Measurements from ENCODE around the gene HAGH. TPM values are rescaled to one million over a fixed set of nuclear protein-coding genes. Genes with fewer than 3 reads are reported as not detected.

The HAGH gene
- total and polyA plus RNA-seq, 8 donors: 26.6 to 63.7 (median 37.4) TPM

DNA sequence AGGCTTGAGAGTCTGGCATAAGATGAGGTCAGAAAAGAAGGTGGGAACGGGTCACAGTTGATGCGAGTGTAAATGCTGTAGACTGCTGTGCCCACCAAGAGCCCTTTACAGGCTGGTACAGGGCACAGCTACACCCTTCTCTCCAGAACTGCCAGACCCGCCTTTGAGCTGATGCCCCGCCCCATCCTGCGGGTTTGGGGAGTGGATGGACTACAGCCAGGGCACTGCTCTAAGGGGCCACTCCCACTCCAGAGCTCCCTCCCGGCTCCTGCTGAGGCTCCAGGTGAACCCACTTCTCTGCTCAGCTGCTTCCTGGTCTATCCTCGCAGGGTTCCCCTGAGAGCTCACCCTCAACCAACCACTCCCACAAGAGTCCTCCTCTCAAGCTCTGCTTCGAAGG is 33.0 kb upstream of the HAGH start:
- FAIRE-seq: no peak
- Histone ChIP-seq H3K36me3 (no peaks in the 10 kb centered on the region), H3K4me1 (no peaks in the 10 kb centered on the region), H3K4me3 (no peak overlapping the region), H3K9me3 (no peaks in the 10 kb centered on the region), H3K27ac (no peak overlapping the region), H3K27me3 (peaks cover 0 to 14% (median 0%) of the 10 kb centered on the region in 4 donors)
- DNase-seq: no peak
- no peak for TF ChIP-seq CTCF (IDR thresholded peaks at IDR 0.05)
- intact Hi-C loops (cut with DNase I): no loop called here
- ATAC-seq: no peak
- WGBS, 2 donors: 36 to 47% methylated on average over 5 to 8 of the region's 8 CpGs

DNA sequence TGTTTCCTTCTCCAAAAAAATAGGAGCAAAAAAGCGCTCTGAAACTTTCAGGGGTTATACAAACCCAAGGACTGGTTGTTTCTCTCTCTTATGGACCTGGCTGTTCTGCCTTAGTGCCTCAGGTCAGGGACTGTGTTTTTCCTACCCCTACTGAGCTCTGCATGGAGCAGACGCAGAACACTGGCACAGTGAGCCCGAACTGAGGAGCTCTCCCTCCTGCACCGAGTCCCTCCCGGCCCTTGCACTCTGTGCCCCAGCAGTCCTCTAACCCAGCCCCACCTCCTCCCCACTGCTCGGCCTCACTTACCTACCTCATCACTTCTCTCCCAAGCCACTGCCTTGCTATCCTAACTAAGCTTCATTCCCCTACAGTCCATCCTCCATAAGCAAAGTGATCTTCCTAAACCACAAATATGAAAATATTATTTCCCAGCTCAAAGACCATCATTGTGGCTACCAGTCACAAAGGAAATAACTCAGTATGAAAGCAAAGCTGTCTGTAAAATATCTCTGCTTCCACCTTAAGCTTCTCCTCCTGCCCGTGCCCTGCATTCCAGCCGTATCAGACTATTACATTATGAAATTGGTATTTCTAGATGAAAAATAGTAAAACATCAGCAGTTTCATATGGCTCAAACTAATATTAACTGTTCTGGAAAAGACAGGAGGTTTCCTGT is 31.7 kb upstream of the HAGH start:
- no peak for TF ChIP-seq CTCF (IDR thresholded peaks at IDR 0.05)
- Histone ChIP-seq H3K27me3 (peaks cover 0 to 14% (median 0%) of the 10 kb centered on the region in 4 donors), H3K27ac (no peak overlapping the region), H3K4me1 (no peaks in the 10 kb centered on the region), H3K36me3 (no peaks in the 10 kb centered on the region), H3K9me3 (no peaks in the 10 kb centered on the region), H3K4me3 (no peak overlapping the region)
- intact Hi-C loops (cut with DNase I): no loop called here
- 23 to 31% methylated on average over 8 of the region's 8 CpGs for WGBS, 2 donors
- ATAC-seq: no peak
- no peak for DNase-seq
- no peak for FAIRE-seq

DNA sequence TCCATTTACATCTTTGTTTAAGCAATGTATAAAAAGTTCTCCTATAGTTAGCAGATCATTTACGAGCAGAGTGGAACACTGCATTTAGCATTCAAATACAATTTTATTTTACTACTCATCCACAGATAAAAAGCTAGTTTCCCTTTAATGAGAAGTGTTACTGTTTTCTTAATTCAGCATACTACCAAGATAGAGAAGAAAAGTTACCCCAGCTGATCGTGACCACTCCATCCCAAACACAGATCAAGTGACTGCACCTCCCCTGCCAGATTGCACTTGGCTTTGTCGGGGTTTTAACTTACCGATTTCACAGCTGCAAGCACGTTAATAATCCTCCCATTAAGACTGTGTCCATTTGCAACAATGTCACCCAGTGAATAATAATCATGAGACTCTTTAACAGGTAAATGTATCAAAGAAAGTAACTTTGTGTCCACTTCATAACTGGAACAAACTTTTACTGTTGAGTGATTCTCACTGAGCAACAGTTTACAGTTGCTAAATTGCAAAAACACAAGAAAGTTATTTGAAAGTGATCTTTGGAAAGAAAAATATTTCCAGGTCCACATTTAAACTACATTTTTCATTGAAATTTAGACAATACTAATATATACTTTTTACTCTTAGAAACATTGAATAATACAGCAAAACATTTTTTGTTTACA is 30.9 kb upstream of the HAGH start:
- H3K4me3 ChIP-seq: no peak overlapping the region
- no peak for FAIRE-seq
- no peaks in the 10 kb centered on the region for H3K4me1 ChIP-seq
- TF ChIP-seq CTCF (IDR thresholded peaks at IDR 0.05): no peak
- peaks cover 0 to 14% (median 0%) of the 10 kb centered on the region in 4 donors for H3K27me3 ChIP-seq
- no peaks in the 10 kb centered on the region for H3K9me3 ChIP-seq
- intact Hi-C loops (cut with DNase I): no loop called here
- no peak overlapping the region for H3K27ac ChIP-seq
- H3K36me3 ChIP-seq: no peaks in the 10 kb centered on the region
- no peak for ATAC-seq
- DNase-seq: no peak
- WGBS, 2 donors: 27 to 38% methylated on average over 5 of the region's 5 CpGs

GRCh38 chr16:1851793-1852192 is 25.2 kb upstream of the HAGH start:
- no peaks in the 10 kb centered on the region for H3K4me1 ChIP-seq
- no peak for ATAC-seq
- intact Hi-C loops (cut with DNase I): no loop called here
- H3K36me3 ChIP-seq: no peaks in the 10 kb centered on the region
- H3K9me3 ChIP-seq: no peaks in the 10 kb centered on the region
- 68 to 76% methylated on average over 4 of the region's 4 CpGs for WGBS, 2 donors
- H3K4me3 ChIP-seq: no peak overlapping the region
- H3K27ac ChIP-seq: no peak overlapping the region
- FAIRE-seq: no peak
- no peak for DNase-seq
- no peak for TF ChIP-seq CTCF (IDR thresholded peaks at IDR 0.05)
- H3K27me3 ChIP-seq: no peaks in the 10 kb centered on the region

- TF ChIP-seq CTCF (IDR thresholded peaks at IDR 0.05): no peak
- WGBS, 2 donors: 66 to 78% methylated on average over 7 of the region's 7 CpGs
- FAIRE-seq (no peak), DNase-seq (no peak), ATAC-seq (no peak)
- no peaks in the 10 kb centered on the region for H3K27me3 ChIP-seq
- no peaks in the 10 kb centered on the region for H3K36me3 ChIP-seq
- H3K4me1 ChIP-seq: no peaks in the 10 kb centered on the region
- no peak overlapping the region for H3K4me3 ChIP-seq
- H3K9me3 ChIP-seq: no peaks in the 10 kb centered on the region
- intact Hi-C loops (cut with DNase I): no loop called here
- no peak overlapping the region for H3K27ac ChIP-seq
These were observed 24.4 kb upstream of the HAGH start for GRCh38 chr16:1850981-1851380.

Measured in pancreas (tissue), 10 donors.